ENCODE results near the gene CDH2.

The CDH2 gene

DNA sequence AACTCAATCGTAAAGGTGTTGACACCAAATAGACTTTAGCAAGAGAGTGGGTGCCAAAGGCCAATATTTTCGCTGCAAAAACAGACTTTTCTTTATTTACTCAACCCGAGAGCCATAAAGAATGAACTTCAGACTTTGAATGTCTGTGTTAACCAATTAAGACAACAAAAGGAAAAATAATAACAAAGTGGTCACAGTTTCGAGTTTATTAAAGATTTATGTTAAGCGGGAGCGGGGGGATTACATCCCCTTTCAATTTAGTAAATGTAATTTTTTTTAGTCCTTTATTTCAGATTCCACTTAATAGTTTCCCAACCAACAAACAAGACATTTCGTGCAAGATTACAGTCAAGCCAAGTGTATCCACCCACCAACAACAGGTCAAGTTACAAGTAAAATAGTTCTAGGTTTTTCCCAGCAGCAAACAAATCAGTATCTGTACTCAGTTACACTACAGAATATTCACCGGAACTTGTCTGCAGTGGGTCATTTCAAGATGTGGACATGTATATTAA lies 9.0 kb downstream of the CDH2 start:
- DNase-seq: no peak

DNA sequence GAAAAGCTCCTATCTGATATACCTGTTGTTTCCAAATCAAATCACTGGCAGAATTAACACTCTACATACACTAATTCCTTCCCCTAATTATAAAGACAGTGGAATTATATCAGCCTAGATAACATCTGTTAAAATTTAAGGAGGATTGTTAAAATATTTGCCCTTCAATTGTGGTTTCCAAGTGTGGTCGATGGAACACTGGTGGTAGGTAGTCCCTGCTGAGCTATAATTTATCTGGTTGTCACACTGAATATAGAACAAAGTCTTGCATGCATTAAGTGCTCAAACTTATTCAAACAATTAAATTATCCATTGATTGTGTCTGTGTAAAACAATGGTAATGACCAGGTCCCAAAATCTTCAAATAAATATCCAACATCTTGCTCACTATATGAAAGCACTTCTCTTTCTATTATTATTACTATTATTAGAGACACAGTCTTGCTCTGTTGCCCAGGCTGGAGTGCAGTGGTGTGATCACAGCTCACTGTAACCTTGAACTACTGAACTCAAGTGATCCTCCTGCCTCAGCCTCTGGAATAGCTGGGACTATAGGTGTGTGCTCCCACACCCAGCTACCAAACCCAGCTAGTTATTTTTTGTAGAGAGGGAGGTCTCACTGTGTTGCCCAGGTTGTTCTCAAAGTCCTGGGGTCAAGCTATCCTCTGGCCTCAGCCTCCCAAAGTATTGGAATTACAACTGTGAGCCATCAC lies 12.0 kb downstream of the CDH2 start:
- DNase-seq: no peak

DNA sequence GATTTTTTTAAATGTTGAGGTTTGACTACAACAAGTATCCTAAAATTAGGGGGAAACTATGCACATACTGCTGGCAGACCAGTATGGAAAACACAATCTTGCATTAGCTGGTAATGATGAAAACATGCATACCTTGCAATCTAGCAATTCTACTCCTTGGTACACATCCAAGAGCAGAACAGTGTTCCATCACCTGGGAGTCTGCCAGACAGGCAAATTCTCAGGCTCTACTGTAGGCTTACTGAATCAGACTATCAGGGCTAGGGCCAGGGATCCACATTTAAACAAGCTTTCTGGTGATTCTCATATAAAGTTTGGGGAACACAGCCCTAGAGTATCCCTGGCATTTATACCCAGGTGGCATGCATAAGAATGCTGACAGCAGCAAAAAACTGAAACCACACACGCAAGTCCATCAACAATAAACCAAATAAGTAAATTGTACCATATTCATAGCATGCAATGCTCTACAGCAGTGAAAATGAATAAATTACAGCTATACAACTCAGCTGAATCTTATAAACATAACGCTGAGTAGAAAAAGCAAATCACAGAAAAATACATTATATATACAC lies 13.6 kb downstream of the CDH2 start:
- DNase-seq: no peak

DNA sequence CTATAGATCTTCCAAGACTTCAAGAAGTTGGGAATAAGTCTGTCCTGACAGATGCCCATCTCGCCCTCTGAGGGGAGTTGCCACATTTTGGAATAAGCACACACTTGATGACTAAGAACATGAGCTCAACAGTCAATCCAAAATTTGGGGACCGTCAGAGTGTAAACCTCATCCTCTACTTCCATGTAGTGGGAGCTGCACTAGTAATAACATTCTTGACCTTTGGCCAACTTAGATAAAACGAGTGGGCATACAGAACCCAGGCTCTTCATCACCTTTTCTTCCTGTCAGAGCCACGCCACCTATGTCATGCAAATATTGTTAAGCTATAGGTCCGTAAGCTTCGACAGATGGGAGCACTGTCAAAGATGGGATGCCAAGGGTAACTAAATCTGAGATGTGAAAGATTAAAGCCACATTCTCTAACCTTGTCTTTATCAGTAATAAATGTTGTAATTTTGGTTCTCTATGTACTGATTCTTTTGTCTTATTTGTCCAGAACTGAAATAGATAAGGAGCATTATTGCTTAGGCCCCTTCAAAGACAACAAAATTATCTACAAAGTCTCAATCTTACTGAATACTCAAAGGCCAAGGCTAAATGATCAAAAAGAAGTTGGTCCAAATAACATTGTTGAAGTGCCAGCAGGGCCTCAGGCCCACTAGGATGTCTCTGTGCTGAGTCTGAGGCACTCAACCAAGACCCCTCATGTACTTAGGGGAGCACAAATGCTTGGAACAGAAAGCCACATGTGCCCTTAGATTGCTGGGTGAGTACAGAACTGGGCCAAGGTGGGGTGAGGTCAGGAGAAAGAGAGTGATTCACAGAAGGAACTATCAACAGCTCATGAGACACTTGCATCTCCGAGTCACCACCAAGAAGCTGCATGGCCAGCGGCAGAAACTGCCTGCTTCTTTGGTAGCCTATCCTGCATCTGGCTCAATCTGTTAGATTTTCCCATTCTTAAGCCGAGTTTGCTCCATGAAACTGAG lies 15.0 kb downstream of the CDH2 start:
- DNase-seq: no peak

DNA sequence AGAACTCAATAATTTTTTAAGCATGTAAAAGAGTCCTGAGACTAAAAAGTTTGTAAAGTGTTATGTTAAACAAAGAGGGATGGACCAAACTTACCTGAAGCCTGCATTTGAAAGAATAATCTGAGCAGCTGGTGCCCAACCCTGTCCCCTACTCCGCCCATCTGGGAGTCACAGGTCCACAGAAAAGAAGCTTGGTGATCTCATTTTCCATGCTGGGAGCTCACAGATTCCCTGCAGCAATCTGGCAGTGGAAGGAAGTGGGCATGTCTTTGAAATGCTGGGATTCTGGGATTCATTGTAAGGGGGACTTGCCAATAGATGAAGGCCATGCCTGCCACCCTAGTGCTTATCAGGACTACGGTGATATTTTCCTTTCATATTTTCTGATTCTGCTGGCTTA lies 17.9 kb downstream of the CDH2 start:
- DNase-seq: no peak

DNA sequence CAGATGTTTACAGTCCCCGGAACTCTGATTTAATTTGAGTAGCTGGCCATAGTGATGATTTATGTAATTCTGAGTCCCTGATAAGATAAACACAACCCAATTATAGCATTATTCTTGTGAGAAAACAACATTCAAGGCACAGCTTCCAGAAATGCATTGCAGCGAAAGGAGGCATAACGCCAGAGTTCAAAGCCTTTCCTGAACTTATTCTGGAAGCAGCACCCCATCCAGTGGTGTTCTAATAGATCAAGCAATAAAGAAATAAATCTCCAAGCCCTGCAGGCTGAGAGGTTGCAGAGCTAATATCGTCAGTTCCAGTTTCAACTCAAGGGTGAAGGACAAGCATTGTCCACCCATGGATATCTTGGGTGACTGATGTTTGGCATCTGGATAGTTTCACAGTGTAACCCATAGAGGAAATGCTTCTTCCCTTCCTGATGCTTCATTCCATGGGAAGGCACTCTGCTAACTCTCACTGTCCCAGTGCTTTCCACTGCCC lies 18.8 kb downstream of the CDH2 start:
- no peak for DNase-seq

DNA sequence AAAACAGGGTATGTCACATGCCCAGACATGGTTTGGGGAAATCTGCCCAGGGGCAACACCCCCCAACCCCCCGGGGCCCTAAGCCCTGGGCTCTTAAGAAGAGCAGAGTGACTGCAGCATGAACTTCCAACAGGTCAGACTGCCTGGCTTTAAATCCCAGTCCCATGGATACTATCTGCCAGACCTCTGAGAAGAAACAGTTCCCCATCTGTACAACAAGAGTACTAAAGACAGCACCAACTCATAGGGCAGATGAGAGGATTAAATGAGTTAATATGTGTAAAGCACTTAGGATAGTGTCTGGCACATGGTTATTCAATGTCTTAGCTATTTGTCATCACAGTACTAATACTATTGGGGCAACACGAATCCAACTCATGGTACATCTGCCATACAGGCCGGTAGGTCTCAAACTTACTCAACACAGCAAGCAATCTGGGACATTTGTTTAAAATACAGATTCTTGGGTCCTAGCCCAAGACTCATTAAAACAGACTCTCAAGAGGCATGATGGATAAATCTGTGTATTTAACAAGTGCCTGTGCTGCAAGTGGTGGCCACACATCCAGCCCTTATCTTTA lies 23.4 kb downstream of the CDH2 start:
- DNase-seq: no peak

DNA sequence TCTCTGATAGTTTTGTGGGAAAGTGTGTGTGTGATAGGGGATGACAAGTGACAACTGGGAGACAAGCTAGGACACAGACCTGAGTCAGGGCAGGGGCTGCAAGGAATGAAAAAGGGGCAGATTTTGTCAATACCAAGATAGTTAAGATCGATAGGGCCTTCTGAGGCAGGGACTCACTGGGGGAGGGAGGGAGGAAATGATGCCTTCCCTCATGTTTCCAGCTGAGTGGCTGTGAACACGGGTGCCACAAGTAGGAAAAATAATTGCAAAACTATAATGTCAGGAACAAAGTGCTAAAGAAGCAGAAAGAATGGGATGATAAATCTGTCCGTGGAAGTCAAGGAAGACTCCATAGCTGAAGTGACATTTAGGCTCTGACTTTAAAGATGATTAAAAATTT lies 24.2 kb downstream of the CDH2 start:
- DNase-seq: no peak

DNA sequence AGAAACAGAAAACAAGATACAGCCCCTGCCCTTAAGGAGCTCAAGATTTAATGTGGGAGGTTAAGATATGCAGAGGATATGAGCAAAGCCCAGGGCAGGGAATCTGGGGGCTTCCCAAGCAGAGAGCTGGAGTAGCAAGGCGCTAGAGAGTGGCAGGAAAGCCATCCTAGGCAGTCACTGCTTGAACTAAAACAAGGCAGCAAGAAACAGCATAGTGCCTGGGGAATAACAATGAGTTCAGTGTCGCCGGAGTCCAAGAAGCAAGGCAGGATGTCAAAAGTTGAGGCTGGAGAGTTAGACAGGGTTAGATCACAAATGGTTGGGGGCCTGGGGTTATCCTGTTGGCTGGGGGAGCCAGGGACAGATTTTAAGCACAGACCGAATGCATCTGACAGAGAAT lies 24.6 kb downstream of the CDH2 start:
- DNase-seq: no peak

DNA sequence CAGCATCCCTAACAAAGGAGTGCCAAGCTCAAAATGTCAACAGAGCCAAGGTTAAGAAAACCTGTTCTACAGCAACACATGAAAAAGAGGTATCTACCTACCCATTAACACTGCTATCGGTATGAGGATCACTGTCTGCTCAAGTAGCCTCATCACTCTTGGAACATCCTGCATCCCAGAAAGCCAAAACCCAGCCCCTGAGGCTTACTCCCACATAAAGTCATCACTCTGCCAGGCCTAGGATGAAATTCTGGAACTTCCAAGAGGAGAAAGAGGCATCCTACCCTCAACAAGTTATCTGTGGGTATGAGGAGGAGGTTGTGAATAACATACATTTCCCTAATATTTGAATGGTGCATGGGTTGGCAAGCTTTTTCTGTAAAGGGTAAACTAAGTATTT lies 25.5 kb downstream of the CDH2 start:
- no peak for DNase-seq

DNA sequence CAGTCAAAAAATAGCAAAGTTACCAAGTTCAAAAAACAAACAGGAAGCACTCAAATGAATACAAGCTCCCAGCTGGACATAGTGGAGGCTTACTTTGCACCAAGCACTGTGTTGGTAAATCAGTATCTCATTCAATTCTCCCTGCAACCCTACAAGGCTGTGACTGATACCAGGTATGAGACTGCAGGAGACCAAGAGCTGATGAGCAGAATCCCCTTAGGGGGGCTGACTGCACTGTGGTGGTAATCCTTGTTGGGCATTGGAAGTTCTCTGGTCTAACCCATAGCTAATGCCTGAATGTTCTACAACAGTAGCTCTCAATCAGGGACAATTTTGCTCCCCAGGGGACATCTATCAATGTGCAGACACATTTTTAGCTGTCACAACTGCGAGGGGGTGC lies 26.0 kb downstream of the CDH2 start:
- DNase-seq: no peak

DNA sequence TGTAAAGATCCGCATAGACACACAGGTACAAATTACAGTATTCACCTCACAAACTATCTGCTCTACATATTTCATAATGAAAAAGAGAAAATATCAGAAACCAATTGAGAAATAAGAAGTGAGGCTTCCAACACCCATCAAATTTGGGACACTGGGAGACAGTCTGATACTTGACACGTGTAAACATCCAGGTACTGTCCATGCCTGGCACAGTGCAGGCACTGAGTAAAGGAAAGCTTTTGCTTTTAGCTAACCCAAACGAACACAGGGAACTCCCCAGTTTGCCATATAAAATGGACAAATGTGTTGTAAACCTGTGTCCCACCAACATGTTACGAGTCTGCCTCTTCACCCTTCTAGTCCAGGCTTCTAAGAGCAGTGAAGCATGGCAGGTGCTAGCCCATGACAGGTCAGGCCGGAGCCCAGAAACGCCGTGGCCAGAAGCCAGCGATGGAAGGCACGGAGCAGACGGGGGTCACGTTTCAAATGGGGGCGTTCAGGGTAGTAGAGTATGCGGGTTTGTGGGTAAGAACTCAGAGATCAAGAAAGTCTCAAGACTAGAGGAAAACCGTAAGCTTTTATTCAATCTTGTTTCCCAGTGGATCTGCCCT lies 27.0 kb downstream of the CDH2 start:
- DNase-seq: no peak

DNA sequence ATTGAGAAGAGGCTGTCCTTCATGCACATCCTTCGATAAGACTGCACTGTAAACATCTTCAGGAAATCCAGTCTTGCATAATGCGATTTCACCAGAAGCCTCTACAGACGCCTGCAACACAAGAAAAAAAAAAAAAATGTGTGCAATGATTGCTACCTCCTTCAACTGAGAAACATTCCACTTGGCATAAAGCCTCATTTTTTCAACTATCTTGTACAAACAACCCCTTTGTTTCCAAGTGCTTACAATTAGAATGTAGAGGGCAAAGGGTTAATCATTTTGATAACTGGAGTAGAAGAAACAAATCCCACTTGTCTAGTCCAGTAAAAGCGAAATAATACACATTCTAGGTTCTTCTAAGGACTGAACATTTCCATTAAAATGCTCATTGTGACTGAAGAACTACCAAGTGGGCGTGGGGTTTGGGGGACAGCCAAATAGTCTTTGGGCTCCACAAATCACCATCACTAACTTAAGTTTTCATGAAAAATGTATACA lies 29.2 kb downstream of the CDH2 start:
- no peak for DNase-seq

DNA sequence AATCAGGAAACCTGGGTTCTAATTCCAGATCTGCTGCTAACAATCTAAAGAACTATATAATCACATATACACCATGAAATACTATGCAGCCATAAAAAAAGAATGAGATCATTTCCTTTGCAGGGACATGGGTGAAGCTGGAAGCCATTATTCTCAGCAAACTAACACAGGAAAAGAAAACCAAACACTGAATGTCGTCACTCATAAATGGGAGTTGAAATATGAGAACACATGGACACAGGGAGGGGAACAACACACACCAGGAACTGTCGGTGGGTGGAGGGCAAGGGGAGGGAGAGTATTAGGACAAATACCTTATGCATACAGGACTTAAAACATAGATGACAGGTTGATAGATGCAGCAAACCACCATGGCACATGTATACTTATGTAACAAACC lies 33.2 kb downstream of the CDH2 start:
- no peak for DNase-seq

DNA sequence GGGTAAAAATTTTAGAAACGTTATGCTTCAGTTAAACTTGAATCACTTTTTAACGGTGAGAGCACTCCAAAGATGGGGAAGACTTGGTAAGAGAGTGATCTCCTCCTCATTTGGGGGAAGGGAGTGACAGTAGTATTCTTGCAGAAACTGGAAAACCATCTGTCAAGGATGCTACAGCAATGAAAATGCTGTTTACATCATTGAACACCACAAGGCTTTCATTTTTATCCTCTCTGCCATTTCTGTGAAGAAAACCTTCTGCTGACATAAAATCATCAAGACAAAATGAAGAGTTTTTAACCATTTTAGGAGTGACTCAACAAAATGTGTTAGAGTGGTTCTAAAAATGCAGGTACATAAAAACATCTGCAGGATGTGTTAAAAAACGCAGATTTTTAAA lies 38.1 kb downstream of the CDH2 start:
- no peak for DNase-seq

DNA sequence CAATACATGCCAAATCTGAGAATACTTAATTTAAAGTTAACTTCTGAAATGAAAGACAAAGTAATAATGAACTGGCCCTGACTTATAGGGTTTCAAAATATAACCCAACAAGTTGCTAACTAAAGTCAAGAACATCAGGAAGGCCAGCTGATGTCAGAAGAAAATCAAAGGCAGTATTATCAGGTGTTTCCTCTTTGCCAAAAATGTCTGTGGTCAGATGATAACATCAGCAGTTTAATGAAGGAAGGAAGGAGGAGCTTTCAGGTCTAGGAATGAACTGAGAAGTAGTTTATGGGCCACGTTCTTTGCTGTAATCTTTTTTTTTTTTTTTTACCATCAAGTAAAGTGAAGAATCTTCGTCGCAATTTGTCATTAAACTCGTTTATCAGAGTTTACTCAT lies 40.9 kb downstream of the CDH2 start:
- DNase-seq: no peak

DNA sequence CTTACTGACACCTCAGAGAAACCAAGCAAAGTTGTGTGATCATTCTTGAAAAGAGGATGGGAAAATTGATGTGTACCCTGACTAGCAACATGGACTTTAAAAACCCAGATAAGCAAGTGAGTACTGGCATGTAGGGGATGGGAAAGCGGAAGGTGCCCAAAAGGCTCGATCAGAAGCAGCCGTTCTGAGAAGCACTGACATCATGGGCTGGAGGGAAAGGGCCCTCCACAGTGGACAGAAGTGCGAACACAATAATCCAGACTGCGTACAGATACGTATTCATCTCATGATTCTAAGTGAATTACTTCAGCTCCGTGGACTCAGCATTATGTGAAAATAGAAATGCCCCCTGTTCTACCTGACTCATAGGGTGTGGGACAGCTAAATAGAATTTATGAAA lies 42.2 kb downstream of the CDH2 start:
- no peak for DNase-seq

DNA sequence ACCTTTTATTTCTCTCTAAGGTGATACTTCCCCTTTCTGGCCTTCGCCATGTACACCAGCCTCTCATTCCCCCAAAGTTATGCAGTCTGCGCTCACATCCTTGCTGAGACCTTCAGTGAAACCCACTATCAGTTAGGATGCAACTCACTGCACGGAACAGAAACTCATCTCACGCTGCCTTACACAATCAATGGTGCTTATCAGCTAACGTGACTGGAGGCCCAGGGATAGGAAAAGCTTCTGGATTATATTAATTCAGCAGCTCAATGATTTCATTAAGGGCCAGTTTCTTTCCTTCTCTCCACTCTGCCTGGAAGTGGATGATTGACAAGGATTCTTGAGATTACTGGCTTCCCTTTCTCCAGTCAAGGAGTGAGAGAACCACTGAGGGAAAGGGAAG lies 44.8 kb downstream of the CDH2 start:
- DNase-seq: no peak

DNA sequence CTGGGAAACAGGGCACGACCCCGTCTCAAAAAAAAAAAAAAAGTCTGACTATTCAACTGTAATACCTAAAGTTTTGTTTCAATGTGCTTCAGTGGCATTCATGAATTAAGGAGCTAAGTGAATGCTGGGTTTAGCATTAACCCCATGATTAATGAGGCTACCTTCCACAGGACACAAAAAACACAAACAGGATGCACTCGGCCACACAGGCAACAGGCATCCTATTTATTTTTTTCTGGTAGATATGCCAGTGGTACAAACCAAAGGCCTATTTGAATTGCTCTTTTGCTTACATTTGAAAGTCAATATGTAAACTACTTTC lies 48.3 kb downstream of the CDH2 start:
- DNase-seq: no peak

DNA sequence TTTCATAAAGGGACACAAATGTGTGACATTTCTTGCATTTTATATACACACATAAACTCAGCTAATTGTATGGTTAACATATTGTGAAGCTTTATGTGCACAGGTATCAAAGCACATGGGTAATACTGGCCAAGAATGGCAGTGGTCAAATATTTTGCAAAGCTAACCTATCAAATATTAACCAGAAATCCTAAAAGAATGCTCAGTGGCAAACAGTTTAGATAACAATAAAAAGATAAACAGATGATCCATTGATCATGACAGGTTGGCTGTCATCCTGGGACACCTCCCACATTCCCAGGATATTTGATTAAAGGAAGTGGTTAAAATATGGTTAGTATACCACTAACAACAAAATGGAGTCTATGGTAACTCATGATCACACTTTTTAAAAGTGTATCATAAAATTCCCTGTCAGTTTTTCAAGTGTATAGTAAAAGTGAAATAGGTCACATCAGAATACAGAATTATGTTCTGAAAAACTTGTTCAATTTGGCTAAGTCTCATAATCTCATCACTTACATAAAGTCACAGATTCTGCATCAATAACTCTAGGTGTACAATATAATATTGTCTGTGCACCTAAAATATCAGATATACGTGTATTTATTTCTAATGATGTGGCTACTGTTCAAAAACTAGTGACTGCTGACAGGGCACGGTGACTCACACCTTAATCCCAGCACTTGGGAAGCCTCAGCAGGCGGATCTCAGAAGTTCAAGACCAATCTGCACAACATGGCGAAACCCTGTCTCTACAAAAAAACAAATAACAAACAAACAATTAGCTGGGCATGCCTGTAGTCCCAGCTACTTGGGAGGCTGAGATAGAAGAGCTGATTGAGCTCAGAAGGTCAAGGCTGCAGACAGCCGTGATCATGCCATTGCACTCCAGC lies 48.9 kb downstream of the CDH2 start:
- no peak for DNase-seq

DNA sequence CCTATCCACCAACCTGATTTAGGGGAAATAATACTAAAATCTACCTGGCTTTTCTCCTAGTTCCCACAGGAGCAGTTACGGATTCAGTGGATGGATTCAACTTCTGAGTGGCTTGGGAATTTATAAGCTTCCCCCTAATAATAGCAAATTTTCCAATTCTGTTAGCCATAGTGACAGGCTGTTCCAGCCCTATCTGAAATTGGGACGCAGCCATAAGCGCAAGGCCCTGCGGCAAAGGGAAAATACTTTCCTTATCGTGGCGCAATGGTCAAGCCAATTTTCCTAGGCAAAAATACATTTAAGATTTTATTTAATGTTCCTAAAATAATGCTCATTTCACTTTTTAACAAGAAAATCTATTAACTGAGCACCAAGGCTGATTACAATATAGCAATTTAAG lies 49.7 kb downstream of the CDH2 start:
- DNase-seq: no peak

DNA sequence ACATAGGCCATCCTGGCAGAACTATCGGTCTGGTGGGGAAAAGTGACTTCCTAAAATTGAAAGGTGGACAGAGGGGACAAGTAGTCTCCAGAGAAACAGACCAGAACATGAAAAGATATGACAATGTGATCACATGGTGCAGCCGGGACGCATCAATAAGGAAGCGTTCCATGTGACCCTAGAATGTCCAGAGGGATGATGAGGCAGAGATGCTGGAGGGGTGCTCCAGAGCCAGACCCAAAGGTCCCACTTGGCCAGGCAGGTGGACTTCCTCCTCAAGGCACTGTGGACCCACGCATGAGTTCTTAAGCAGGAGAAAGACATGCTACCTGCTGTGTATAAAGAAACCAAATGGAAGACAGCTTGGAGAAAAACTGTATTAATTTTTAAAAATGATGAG lies 50.2 kb downstream of the CDH2 start:
- DNase-seq: no peak
